ENCODE data around the gene HLX. TPM values are rescaled to one million over a fixed set of nuclear protein-coding genes. Genes with fewer than 3 reads are reported as not detected.

The HLX gene
- total and polyA plus RNA-seq, 7 donors, result 3.2 to 11.6 (median 4.3) TPM

DNA sequence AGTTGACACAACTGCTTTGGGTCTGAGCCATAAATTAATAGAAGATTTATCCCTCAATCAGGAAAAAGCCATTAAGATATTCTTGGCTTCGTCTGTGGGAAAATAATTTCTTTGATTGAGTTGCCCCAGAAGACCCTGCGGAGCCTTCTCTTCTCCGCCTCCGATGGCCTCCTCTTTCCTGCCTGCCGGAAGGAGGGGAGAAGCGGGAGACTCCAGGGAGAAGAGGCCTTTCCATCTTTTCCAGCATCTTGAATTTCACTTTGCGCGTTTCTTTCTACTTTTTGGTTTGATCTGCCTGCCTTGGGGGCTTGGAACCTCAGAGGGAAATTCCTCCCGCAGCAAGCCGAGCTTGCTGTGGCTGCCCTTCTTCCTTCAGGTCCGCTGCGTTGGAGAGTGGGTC lies 16.8 kb downstream of the HLX start:
- TF ChIP-seq, protein P1, sequence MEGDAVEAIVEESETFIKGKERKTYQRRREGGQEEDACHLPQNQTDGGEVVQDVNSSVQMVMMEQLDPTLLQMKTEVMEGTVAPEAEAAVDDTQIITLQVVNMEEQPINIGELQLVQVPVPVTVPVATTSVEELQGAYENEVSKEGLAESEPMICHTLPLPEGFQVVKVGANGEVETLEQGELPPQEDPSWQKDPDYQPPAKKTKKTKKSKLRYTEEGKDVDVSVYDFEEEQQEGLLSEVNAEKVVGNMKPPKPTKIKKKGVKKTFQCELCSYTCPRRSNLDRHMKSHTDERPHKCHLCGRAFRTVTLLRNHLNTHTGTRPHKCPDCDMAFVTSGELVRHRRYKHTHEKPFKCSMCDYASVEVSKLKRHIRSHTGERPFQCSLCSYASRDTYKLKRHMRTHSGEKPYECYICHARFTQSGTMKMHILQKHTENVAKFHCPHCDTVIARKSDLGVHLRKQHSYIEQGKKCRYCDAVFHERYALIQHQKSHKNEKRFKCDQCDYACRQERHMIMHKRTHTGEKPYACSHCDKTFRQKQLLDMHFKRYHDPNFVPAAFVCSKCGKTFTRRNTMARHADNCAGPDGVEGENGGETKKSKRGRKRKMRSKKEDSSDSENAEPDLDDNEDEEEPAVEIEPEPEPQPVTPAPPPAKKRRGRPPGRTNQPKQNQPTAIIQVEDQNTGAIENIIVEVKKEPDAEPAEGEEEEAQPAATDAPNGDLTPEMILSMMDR (IDR thresholded peaks at IDR 0.05), result no peak
- intact Hi-C loops (cut with DNase I), result no loop called here
- H3K4me1 ChIP-seq, result peaks cover 3% of the 10 kb centered on the region
- no peaks in the 10 kb centered on the region for H3K36me3 ChIP-seq (ENCODE audit: insufficient read depth in 1 of 2, low read depth in 1 of 2)
- ATAC-seq (no peak), DNase-seq (no peak)
- peaks cover 0 to 45% (median 28%) of the 10 kb centered on the region in 3 donors for H3K27me3 ChIP-seq (ENCODE audit: insufficient read depth in 3 of 3, low read length in 2 of 3)
- no peak overlapping the region for H3K27ac ChIP-seq
- H3K4me3 ChIP-seq, result no peak overlapping the region
- 66 to 79% (median 70%) methylated on average over 11 to 12 of the region's 12 CpGs for WGBS, 3 donors
- no peaks in the 10 kb centered on the region for H3K9me3 ChIP-seq

DNA sequence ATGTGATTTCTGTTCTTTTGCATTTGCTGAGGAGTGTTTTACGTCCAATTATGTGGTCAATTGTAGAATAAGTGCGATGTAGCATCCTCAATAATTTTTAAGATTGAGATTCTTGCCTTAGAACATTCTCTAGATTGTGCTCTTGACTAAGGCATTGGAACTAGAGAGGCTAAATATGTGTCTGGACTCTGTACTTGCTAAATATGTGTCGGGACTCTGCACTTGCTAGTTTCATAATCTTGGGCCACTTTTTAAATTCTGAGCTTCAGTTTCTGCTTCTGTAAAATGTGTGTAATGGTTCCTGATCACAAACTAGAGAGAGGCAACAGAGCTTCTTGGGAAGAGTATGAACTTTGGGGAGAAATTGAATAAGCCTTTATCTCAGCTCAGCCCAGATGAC lies 21.6 kb downstream of the HLX start:
- WGBS, 3 donors, result 91 to 95% (median 94%) methylated on average over 3 of the region's 3 CpGs
- H3K4me1 ChIP-seq, result no peaks in the 10 kb centered on the region
- H3K27ac ChIP-seq, result no peak overlapping the region
- TF ChIP-seq, protein P1 (IDR thresholded peaks at IDR 0.05), result no peak
- intact Hi-C loops (cut with DNase I), result no loop called here
- no peak overlapping the region for H3K4me3 ChIP-seq
- no peaks in the 10 kb centered on the region for H3K9me3 ChIP-seq
- DNase-seq (no peak), ATAC-seq (no peak)
- H3K36me3 ChIP-seq (ENCODE audit: insufficient read depth in 1 of 2, low read depth in 1 of 2), result no peaks in the 10 kb centered on the region
- no peaks in the 10 kb centered on the region for H3K27me3 ChIP-seq (ENCODE audit: insufficient read depth in 3 of 3, low read length in 2 of 3)

DNA sequence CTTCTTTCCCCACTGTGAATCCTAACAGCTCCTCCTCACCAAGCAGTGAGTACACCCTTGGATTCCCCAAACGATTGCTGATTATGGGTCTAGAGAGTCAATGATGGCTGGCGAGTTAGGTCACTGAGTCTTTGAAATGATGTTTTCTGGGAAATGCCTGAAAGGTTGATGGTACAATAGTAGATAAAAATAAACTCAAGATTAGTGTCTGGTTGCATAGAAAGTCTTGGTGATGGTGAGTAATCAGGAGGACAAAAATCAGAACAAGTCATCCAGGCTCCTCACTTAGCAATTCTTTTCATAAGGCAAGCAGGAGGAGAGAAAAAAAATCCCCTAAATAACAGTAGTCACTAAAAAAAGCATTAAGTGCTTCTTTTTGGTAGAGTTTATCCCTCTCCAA lies 22.6 kb downstream of the HLX start:
- H3K9me3 ChIP-seq, result no peaks in the 10 kb centered on the region
- H3K27me3 ChIP-seq (ENCODE audit: insufficient read depth in 3 of 3, low read length in 2 of 3), result no peaks in the 10 kb centered on the region
- WGBS, 3 donors, result 74 to 88% (median 78%) methylated on average over 2 of the region's 2 CpGs
- ATAC-seq, result no peak
- no peak overlapping the region for H3K4me3 ChIP-seq
- no peaks in the 10 kb centered on the region for H3K36me3 ChIP-seq (ENCODE audit: insufficient read depth in 1 of 2, low read depth in 1 of 2)
- TF ChIP-seq, protein P1 (IDR thresholded peaks at IDR 0.05), result no peak
- DNase-seq, result no peak
- intact Hi-C loops (cut with DNase I), result no loop called here
- H3K27ac ChIP-seq, result no peak overlapping the region
- H3K4me1 ChIP-seq, result no peaks in the 10 kb centered on the region

DNA sequence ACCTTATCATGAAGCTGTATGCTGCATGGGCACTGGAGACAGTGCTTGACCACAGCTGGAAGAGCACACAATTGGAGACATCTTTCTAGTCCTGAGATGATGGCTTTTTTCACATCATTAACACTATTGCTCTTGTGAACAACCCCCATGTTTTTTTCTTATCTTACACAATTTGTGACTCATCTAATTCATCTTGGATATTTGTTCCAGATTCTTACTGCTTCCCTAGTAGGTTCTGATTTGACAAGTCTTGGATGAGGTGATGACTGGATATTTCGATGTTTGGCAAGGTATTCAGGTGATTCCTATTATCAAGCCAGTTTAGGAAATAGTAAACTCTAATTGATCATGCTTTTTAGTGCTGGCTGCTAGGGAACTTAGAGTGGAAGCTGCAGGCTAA lies 23.7 kb downstream of the HLX start:
- TF ChIP-seq, protein P1 (IDR thresholded peaks at IDR 0.05), result no peak
- WGBS, 3 donors, result 83 to 95% (median 87%) methylated on average over 1 of the region's 1 CpG
- no peak for ATAC-seq
- Histone ChIP-seq H3K36me3 (ENCODE audit: insufficient read depth in 1 of 2, low read depth in 1 of 2) (no peaks in the 10 kb centered on the region), H3K27me3 (ENCODE audit: insufficient read depth in 3 of 3, low read length in 2 of 3) (no peaks in the 10 kb centered on the region), H3K27ac (no peak overlapping the region), H3K4me1 (no peaks in the 10 kb centered on the region), H3K4me3 (no peak overlapping the region), H3K9me3 (no peaks in the 10 kb centered on the region)
- intact Hi-C loops (cut with DNase I), result no loop called here
- DNase-seq, result no peak

DNA sequence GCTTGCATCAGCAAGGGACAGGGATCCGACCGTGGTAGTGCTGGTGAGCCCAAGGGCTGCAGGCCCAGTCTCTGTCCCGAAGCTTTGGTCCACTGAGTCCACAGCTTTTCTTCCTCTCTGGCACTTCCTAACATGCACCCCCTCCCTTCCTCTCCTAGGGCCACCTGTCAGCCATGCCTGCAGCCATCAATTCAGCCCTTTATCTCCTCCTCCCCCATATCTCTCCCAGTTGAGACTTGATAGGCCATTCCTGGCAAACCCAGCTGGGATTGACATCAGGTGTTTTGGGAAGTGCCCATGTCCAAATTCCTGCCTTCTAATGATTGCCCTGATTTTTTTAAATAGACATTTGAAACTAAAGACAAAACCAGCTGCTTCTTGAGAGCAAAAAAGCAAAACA lies 25.6 kb downstream of the HLX start:
- H3K9me3 ChIP-seq, result no peaks in the 10 kb centered on the region
- TF ChIP-seq, protein P1 (IDR thresholded peaks at IDR 0.05), result no peak
- intact Hi-C loops (cut with DNase I), result loop anchor here in 1 of 2 donors (5.0 kb wide), 1 partner anchor 297 kb away; no protein-coding TSS in a partner anchor
- DNase-seq (no peak), ATAC-seq (no peak)
- 78 to 91% (median 81%) methylated on average over 3 of the region's 3 CpGs for WGBS, 3 donors
- H3K27ac ChIP-seq, result no peak overlapping the region
- H3K36me3 ChIP-seq (ENCODE audit: insufficient read depth in 1 of 2, low read depth in 1 of 2), result no peaks in the 10 kb centered on the region
- no peaks in the 10 kb centered on the region for H3K4me1 ChIP-seq
- no peaks in the 10 kb centered on the region for H3K27me3 ChIP-seq (ENCODE audit: insufficient read depth in 3 of 3, low read length in 2 of 3)
- H3K4me3 ChIP-seq, result no peak overlapping the region

Data from psoas muscle (tissue), 8 donors.